RWPE2 (cell line): ENCODE measurements around the gene SRP19.

Source experiments
- ATAC-seq: fragments of 200-7000 bp; cut with Tn5 transposase; 3 replicates; pipeline ENCODE4 v1.9.1; 2021; ENCODE audit warnings: low read depth
- DNase-seq: peaks from one replicate; pipeline ENCODE4 v3.0.0-alpha.2; 2020; ENCODE audit warnings: low spot score
- H3K27ac ChIP-seq: fragments of 450-650 bp; 2 replicates; pipeline ENCODE4 v1.5.1; 2017; ENCODE audit warnings: mild to moderate bottlenecking; ENCODE audit not compliant: poor library complexity, severe bottlenecking
- H3K27me3 ChIP-seq: fragments of 250-450 bp; sonication (Bioruptor Pico); 2 replicates; pipeline ENCODE4 v1.5.1; 2021; ENCODE audit warnings: mild to moderate bottlenecking, moderate library complexity; ENCODE audit not compliant: insufficient read depth, poor library complexity, severe bottlenecking
- H3K36me3 ChIP-seq: fragments of 250-450 bp; sonication (Bioruptor Pico); 2 replicates; pipeline ENCODE4 v1.5.1; 2020; ENCODE audit warnings: low read depth, mild to moderate bottlenecking, moderate library complexity
- H3K4me1 ChIP-seq: fragments of 250-450 bp; sonication (Bioruptor Pico); 2 replicates; pipeline ENCODE4 v1.5.1; 2021; ENCODE audit warnings: mild to moderate bottlenecking, moderate library complexity; ENCODE audit not compliant: insufficient read depth, poor library complexity, severe bottlenecking
- H3K4me3 ChIP-seq: fragments of 250-450 bp; sonication (Bioruptor Pico); 2 replicates; pipeline ENCODE4 v1.5.1; 2021; ENCODE audit warnings: mild to moderate bottlenecking, moderate library complexity; ENCODE audit not compliant: severe bottlenecking
- H3K9me3 ChIP-seq: fragments of 250-450 bp; sonication (Bioruptor Pico); 2 replicates; pipeline ENCODE4 v1.5.1; 2021; ENCODE audit warnings: mild to moderate bottlenecking, moderate library complexity; ENCODE audit not compliant: severe bottlenecking
- TF ChIP-seq, protein P1 (sequence below): fragments of 450-650 bp; IDR thresholded peaks from one replicate; pipeline ENCODE4 v1.5.1; 2017; ENCODE audit warnings: mild to moderate bottlenecking, moderate library complexity; ENCODE audit not compliant: poor library complexity, severe bottlenecking

Gene SRP19

DNA sequence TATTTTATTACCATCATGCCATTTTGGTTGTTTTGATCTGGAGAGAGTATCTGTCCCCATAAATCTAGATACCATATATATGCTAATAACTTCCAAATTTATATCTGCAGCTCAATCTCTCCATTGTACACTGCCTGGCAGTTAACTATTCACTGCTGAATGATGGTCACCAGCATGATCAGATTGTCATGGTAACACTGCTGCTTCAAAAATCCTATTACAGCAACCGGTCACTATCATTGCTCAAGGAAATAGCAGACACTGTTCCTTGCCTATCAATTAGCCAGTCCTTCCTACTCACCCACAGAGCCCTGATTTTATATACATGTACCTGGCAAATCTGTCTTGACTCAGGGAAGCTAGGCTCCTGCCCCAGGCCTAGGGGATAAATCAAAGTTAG lies 49.4 kb downstream of the SRP19 start:
- ATAC-seq (no peak), DNase-seq (no peak)
- Histone ChIP-seq H3K27ac (no peak overlapping the region), H3K9me3 (no peaks in the 10 kb centered on the region), H3K36me3 (peaks cover 77% of the 10 kb centered on the region), H3K4me1 (peaks cover 4% of the 10 kb centered on the region), H3K27me3 (no peaks in the 10 kb centered on the region), H3K4me3 (no peak overlapping the region)
- TF ChIP-seq, protein P1, sequence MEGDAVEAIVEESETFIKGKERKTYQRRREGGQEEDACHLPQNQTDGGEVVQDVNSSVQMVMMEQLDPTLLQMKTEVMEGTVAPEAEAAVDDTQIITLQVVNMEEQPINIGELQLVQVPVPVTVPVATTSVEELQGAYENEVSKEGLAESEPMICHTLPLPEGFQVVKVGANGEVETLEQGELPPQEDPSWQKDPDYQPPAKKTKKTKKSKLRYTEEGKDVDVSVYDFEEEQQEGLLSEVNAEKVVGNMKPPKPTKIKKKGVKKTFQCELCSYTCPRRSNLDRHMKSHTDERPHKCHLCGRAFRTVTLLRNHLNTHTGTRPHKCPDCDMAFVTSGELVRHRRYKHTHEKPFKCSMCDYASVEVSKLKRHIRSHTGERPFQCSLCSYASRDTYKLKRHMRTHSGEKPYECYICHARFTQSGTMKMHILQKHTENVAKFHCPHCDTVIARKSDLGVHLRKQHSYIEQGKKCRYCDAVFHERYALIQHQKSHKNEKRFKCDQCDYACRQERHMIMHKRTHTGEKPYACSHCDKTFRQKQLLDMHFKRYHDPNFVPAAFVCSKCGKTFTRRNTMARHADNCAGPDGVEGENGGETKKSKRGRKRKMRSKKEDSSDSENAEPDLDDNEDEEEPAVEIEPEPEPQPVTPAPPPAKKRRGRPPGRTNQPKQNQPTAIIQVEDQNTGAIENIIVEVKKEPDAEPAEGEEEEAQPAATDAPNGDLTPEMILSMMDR, result no peak

DNA sequence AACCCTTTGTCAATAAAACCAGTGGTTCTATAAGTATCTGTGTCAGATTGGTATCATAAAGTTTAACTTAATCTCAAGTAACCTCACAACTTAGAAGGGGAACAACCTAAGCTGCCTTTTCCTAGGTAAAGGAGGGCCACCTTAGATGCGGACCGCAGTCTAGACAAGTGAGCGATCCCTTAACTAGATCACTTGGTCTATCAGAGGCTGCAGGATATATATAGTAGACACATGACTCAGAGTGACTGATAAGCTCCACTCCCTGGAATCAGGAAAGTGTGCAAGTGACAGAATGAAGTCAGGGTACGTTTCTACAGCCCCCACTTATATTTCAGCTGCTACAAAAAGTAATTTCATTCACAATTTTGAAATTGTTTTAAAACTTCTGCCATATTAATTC lies 53.5 kb downstream of the SRP19 start:
- Histone ChIP-seq H3K27ac (no peak overlapping the region), H3K4me3 (no peak overlapping the region), H3K9me3 (no peaks in the 10 kb centered on the region), H3K36me3 (peaks cover 86% of the 10 kb centered on the region), H3K4me1 (peaks cover 4% of the 10 kb centered on the region), H3K27me3 (no peaks in the 10 kb centered on the region)
- no peak for DNase-seq
- TF ChIP-seq, protein P1, result no peak
- ATAC-seq, result peak; percentile 73

- Histone ChIP-seq H3K9me3 (no peaks in the 10 kb centered on the region), H3K27me3 (no peaks in the 10 kb centered on the region), H3K4me3 (no peak overlapping the region), H3K36me3 (peaks cover 86% of the 10 kb centered on the region), H3K27ac (no peak overlapping the region), H3K4me1 (peaks cover 9% of the 10 kb centered on the region)
- TF ChIP-seq, protein P1, result no peak
- no peak for DNase-seq
- no peak for ATAC-seq
Measured at GRCh38 chr5:112915831-112916230, 54.7 kb downstream of the SRP19 start.

- H3K27me3 ChIP-seq, result no peaks in the 10 kb centered on the region
- no peak for DNase-seq
- no peak for ATAC-seq
- H3K27ac ChIP-seq, result no peak overlapping the region
- peaks cover 69% of the 10 kb centered on the region for H3K36me3 ChIP-seq
- TF ChIP-seq, protein P1, result no peak
- H3K4me1 ChIP-seq, result peaks cover 10% of the 10 kb centered on the region
- H3K9me3 ChIP-seq, result no peaks in the 10 kb centered on the region
- H3K4me3 ChIP-seq, result no peak overlapping the region
Measured at GRCh38 chr5:112917453-112917995, 56.4 kb downstream of the SRP19 start.

GRCh38 chr5:112918136-112918535 lies 57.0 kb downstream of the SRP19 start:
- no peaks in the 10 kb centered on the region for H3K27me3 ChIP-seq
- no peak overlapping the region for H3K27ac ChIP-seq
- TF ChIP-seq, protein P1, result no peak
- ATAC-seq (no peak), DNase-seq (no peak)
- no peaks in the 10 kb centered on the region for H3K9me3 ChIP-seq
- H3K4me1 ChIP-seq, result peaks cover 10% of the 10 kb centered on the region
- H3K36me3 ChIP-seq, result peaks cover 63% of the 10 kb centered on the region
- H3K4me3 ChIP-seq, result no peak overlapping the region
